ENCODE results near the gene TMPRSS11D. TPM values are rescaled to one million over a fixed set of nuclear protein-coding genes. Genes with fewer than 3 reads are reported as not detected.

The TMPRSS11D gene
- total and polyA plus RNA-seq, 2 donors (not counting 3 experiments of a cell fraction or from before 2014, with no cell fraction given), result 0.03 TPM; not detected in 1

DNA sequence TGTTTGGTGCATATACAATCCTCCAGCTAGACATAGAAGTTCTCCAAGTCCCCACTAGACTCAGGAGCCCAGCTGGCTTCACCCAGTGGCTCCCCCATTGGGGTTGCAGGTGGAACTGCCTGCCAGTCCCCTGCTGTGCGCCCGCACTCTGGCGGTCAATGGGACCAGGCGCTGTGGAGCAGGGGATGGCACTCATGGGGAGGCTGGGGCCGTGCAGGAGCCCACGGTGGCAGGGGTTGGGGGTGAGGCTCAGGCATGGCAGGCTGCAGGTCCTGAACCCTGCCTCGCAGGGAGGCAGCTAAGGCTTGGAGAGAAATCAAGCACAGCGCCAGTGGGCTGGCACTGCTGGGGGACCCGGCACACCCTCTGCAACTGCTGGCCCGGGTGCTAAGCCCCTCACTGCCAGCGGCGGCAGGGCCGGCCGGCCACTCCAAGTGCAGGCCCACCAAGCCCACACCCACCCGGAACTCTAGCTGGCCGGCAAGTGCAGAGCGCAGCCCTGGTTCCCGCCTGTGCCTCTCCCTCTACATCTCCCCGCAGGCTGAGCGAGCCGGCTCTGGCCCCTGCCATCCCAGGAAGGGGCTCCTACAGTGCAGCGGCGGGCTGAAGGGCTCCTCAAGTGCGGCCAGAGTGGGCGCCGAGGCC, 12.7 kb upstream of the TMPRSS11D start:
- no peak for DNase-seq (ENCODE audit: low read depth, low spot score)
- Histone ChIP-seq H3K9me1 (replicated peaks; ENCODE audit: control insufficient read depth, extremely low read depth, insufficient read depth, low read length) (no peaks in the 10 kb centered on the region), H3K27ac (ENCODE audit: insufficient read depth, low read depth, low read length) (no peak overlapping the region), H2AFZ (ENCODE audit: low read depth, low read length) (no peak overlapping the region), H3K4me3 (replicated peaks in 1 of 3; ENCODE audit: insufficient read depth in 1 of 3, low read depth in 1 of 3, low read length in 3 of 3) (no peak overlapping the region), H3K9ac (replicated peaks; ENCODE audit: extremely low read depth, insufficient read depth, low read length) (no peak overlapping the region), H3K27me3 (ENCODE audit: control insufficient read depth in 2 of 2, insufficient read depth in 2 of 2, low read length in 2 of 2) (no peaks in the 10 kb centered on the region), H3K9me3 (replicated peaks; ENCODE audit: control insufficient read depth, insufficient read depth, low read length) (no peaks in the 10 kb centered on the region), H3K4me2 (ENCODE audit: insufficient read depth, low read length) (no peak overlapping the region), H3K4me1 (ENCODE audit: control insufficient read depth, extremely low read depth, insufficient read depth, low read length) (no peaks in the 10 kb centered on the region), H4K20me1 (replicated peaks; ENCODE audit: control insufficient read depth, extremely low read depth, insufficient read depth, low read length) (no peaks in the 10 kb centered on the region), H3K79me2 (ENCODE audit: control insufficient read depth, insufficient read depth, low read length) (no peaks in the 10 kb centered on the region), H3K36me3 (ENCODE audit: control insufficient read depth in 2 of 2, extremely low read depth in 1 of 2, insufficient read depth in 2 of 2, low read length in 2 of 2) (no peaks in the 10 kb centered on the region)
- ChIA-PET POLR2A (no interaction called here), CTCF (interaction anchor here (1.5 kb wide), 1 partner anchor 14 kb away, joined by 5 read pairs; no protein-coding TSS in a partner anchor)
- intact Hi-C loops (cut with micrococcal nuclease), result no loop called here
- dilution Hi-C loops (cut with MboI; ENCODE audit: extremely low pct_ligation_motif_present, low sequenced_read_pairs), result no loop called here
- no TSS peak for BruUV-seq (replicated peaks)
- TF ChIP-seq GATA2 (IDR thresholded peaks at IDR 0.05; ENCODE audit: insufficient read depth, insufficient read length, low read depth, low read length), result no peak
- no peak for TF ChIP-seq MYC (IDR thresholded peaks at IDR 0.05; ENCODE audit: low read depth, low read length)
- no peak for TF ChIP-seq POLR2AphosphoS5 (IDR thresholded peaks at IDR 0.05; ENCODE audit: insufficient read depth, low read depth, low read length)
- TF ChIP-seq, protein P1, sequence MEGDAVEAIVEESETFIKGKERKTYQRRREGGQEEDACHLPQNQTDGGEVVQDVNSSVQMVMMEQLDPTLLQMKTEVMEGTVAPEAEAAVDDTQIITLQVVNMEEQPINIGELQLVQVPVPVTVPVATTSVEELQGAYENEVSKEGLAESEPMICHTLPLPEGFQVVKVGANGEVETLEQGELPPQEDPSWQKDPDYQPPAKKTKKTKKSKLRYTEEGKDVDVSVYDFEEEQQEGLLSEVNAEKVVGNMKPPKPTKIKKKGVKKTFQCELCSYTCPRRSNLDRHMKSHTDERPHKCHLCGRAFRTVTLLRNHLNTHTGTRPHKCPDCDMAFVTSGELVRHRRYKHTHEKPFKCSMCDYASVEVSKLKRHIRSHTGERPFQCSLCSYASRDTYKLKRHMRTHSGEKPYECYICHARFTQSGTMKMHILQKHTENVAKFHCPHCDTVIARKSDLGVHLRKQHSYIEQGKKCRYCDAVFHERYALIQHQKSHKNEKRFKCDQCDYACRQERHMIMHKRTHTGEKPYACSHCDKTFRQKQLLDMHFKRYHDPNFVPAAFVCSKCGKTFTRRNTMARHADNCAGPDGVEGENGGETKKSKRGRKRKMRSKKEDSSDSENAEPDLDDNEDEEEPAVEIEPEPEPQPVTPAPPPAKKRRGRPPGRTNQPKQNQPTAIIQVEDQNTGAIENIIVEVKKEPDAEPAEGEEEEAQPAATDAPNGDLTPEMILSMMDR (IDR thresholded peaks at IDR 0.05; ENCODE audit: extremely low read depth in 1 of 2, insufficient read depth in 1 of 2, low read depth in 1 of 2, low read length in 2 of 2), result no peak
- no peak for TF ChIP-seq JUN (IDR thresholded peaks at IDR 0.05; ENCODE audit: borderline replicate concordance, insufficient read depth, insufficient read length, low read depth)
- no peak for TF ChIP-seq EZH2 (IDR thresholded peaks at IDR 0.05; ENCODE audit: borderline replicate concordance, low read depth, low read length, severe bottlenecking)
- TF ChIP-seq POLR2A (IDR thresholded peaks at IDR 0.05; ENCODE audit: low read depth, low read length), result no peak
- no peak for FAIRE-seq

Measured in endothelial cell of umbilical vein (primary cell).